HG03066 (cell line): ENCODE data around the gene CRMP1.

Source experiments
- ATAC-seq: cut with Tn5 transposase; IDR thresholded peaks from one replicate; pipeline ENCODE4 v1.9.1; 2021; ENCODE audit warnings: low read depth; ENCODE audit not compliant: unreplicated experiment

The CRMP1 gene

DNA sequence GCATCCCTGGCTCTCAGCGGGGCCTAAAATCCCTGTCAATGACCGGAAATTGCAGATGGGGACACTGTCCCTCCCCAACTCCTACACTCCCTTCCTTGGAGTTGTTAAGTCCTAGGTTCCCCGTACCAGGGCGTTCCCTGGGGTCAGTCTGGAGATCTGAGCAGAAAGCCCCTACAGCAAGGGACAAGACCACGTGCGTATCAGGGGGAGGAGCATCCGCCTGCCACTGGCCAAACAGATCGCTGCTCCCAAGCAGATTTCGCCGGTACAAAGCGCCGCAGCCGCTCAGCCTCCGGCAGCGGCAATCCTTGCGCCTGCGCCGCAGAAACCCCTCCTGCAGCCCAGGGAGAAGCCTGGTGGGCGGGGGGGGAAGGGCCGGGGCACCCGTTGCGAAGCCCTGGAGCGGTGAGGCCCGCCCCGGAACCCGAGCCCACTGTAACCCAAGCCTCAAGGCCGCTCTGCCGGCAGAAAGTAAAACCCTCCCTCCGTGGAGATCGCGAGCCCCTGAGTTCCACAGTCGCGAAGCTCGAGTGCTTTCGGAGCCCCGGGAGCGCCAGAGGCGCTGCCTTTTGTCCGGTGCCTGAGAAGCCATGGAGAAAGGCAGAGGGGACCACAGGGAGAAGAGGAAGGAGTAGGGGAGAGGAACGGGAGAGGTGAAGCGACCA is 2.7 kb downstream of the CRMP1 start:
- ATAC-seq, result no peak

GRCh38 chr4:5889002-5889696 is 3.7 kb downstream of the CRMP1 start:
- ATAC-seq, result no peak

- ATAC-seq, result no peak
These were observed 4.5 kb downstream of the CRMP1 start for GRCh38 chr4:5888222-5889001.

DNA sequence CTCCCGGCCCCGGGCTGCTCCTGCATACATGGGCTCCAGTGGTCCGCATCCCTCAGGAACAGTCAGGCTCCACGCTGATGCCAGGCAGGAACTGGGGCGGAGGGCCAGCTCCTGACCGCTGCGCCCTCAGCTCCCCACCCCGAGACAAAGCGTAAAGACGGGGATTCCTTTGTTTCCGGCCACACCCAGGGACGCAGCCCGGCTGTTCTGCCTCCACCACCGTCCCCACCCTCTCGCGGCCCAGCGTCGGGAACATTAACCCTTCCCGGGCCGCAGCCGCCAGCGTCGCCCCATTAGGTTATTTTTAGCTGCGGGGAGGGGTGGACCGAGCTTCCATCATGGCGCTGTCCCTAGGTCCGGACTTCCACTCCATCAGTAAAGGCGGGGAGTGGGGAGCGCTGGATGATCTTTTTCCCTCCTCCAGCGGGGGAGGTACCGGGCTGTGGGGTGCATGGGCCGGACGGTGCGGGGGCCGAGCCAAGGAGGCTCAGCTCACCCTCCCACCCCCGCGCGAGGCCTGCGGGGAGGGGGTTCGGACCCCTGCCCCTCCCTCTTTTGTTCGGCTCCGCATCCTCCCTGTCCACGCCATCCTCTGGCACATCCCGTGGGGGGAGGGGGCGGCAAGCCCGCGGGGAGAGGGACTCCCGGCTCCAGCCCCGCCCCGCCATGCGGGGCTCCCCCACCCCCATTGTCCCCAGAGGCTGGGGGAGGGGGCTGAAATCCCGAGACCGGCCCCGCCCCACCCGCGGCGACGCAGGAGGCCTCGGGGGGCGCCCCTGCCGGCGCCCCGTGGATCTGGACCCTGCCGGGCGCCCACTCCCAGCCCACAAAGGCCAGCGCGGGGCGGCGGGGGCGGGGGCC is 5.3 kb downstream of the CRMP1 start:
- ATAC-seq, result no peak

- no peak for ATAC-seq
These were observed 5.9 kb downstream of the CRMP1 start for GRCh38 chr4:5887011-5887360.

DNA sequence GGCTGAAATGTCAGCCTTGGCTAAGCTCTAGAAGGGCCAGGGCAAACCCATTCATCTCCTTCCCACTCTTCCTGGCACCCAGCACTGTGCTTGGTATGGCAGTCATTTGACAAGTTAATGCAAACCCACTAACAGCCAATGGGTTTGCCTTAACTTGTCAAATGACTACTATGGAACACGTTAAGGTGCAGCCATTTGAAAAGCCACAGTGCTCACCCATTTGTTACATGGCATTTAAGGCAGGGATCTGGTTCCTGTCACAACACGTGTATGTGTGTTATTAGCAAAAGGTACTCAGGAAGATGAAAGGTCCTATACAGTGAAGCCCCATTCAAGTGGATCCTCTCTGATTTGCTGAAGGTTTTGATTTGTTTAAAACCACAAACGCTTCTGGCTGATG is 7.2 kb downstream of the CRMP1 start:
- no peak for ATAC-seq

- ATAC-seq, result no peak
These were observed 8.1 kb downstream of the CRMP1 start for GRCh38 chr4:5884796-5885195.

GRCh38 chr4:5883916-5884315 is 9.0 kb downstream of the CRMP1 start:
- ATAC-seq, result no peak

DNA sequence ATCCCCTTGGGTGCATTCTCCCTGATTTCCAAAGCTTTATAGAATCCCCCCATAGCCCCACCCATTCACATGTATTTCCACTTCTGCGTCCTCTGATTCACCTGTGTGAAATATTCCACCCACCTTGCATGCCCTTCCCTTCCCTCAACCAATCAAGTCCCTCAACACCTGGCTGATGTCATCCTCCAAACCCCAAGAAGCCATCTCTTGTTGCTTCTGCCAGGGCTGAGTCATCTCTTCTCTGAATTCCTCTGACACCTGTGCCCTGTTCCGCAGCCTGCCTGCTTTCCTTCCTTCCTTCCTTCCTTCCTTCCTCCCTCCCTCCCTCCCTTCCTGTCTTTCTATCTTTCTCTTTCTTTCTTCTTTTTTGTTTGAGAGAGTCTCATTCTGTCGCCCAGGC is 9.9 kb downstream of the CRMP1 start:
- ATAC-seq, result no peak

GRCh38 chr4:5881340-5881739 is 11.5 kb downstream of the CRMP1 start:
- ATAC-seq, result no peak

- no peak for ATAC-seq
These were observed 14.5 kb downstream of the CRMP1 start for GRCh38 chr4:5878359-5878758.

- no peak for ATAC-seq
These were observed 15.5 kb downstream of the CRMP1 start for GRCh38 chr4:5877392-5877791.

- no peak for ATAC-seq
These were observed 18.0 kb downstream of the CRMP1 start for GRCh38 chr4:5874811-5875449.

- ATAC-seq, result no peak
These were observed 22.2 kb downstream of the CRMP1 start for GRCh38 chr4:5870701-5871100.

GRCh38 chr4:5869966-5870619 is 22.8 kb downstream of the CRMP1 start:
- ATAC-seq, result no peak

DNA sequence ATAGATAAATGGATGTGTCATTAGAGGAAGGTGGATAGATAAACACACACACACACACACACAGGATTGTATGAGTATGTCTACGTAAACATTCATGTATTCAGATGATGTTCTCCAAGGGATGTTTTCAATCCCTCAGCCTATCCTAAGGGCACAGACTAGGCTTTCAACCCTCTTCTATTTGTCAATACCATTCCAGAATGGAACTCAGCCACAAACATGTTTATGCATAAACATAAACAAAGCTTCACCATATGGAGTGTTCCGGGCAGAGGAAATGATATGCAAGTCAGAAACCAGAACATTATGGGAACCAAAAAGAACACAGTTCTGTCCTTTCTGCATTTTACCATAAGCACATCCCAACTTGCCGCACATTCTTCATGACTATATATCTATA is 25.0 kb downstream of the CRMP1 start:
- no peak for ATAC-seq

GRCh38 chr4:5866841-5867813 is 25.8 kb downstream of the CRMP1 start:
- no peak for ATAC-seq

- no peak for ATAC-seq
These were observed 26.8 kb downstream of the CRMP1 start for GRCh38 chr4:5865896-5866599.
